PC-9 (cell line): Measurements from ENCODE around the gene SPATA3. TPM values are rescaled to one million over a fixed set of nuclear protein-coding genes. Genes with fewer than 3 reads are reported as not detected.
A peak's percentile ranks its signal among the peaks of the same experiment; 100 is the strongest.

Source experiments
- BruUV-seq: library from RNA; stranded (reverse); fragments of 400-500 nt; replicated peaks from 2 replicates; lab custom pipeline; 2021; lab: Mats Ljungman, UMichigan
- CTCF ChIA-PET: fragments of 300-600 bp; sonication (Branson Sonifier 250); formaldehyde crosslinking; loops from one replicate; lab custom pipeline; 2022; ENCODE audit warnings: antibody characterized with exemption; lab: Charles Lee
- POLR2A ChIA-PET: fragments of 300-600 bp; sonication (Branson Sonifier 250); formaldehyde crosslinking; loops from one replicate; lab custom pipeline; 2022; ENCODE audit warnings: antibody characterized with exemption; ENCODE audit not compliant: unreplicated experiment; lab: Charles Lee
- DNase-seq, 2 experiments: peaks; one replicate each; pipeline versions ENCODE4 v3.0.0 to v3.0.0-alpha.2; 2015 to 2022; ENCODE audit warnings: mixed read lengths in 1 of 2
- H2AFZ ChIP-seq: fragments of 200-600 bp; sonication (generic); 2 replicates; pipeline ENCODE4 v1.8.1; 2017; ENCODE audit warnings: antibody characterized with exemption
- H3F3A ChIP-seq: fragments of 200-600 bp; sonication (generic); 2 replicates; pipeline ENCODE4 v1.8.1; 2017; ENCODE audit warnings: antibody characterized with exemption, mild to moderate bottlenecking, low read depth; ENCODE audit not compliant: insufficient read depth
- H3K27ac ChIP-seq: fragments of 200-600 bp; sonication (generic); 2 replicates; pipeline ENCODE4 v1.6.1; 2016; ENCODE audit warnings: mixed run types
- H3K27me3 ChIP-seq: fragments of 200-600 bp; sonication (generic); 2 replicates; pipeline ENCODE4 v1.6.1; 2016; ENCODE audit warnings: low read depth, mixed run types; ENCODE audit not compliant: insufficient read depth
- H3K36me3 ChIP-seq: fragments of 200-600 bp; sonication (generic); 2 replicates; pipeline ENCODE4 v1.6.1; 2016; ENCODE audit warnings: low read depth, mixed run types
- H3K4me1 ChIP-seq: fragments of 200-600 bp; sonication (generic); replicated peaks from 2 replicates; pipeline ENCODE4 v1.6.1; 2016; ENCODE audit warnings: mixed run types; ENCODE audit not compliant: insufficient read depth
- H3K4me2 ChIP-seq: fragments of 200-600 bp; sonication (generic); 2 replicates; pipeline ENCODE4 v1.6.1; 2017; ENCODE audit warnings: mixed run types
- H3K4me3 ChIP-seq: fragments of 200-600 bp; sonication (generic); 2 replicates; pipeline ENCODE4 v1.6.1; 2016; ENCODE audit warnings: mixed run types
- H3K79me2 ChIP-seq: fragments of 200-600 bp; sonication (generic); 2 replicates; pipeline ENCODE4 v1.6.1; 2017; ENCODE audit warnings: low read depth, mixed run types
- H3K9me2 ChIP-seq: fragments of 200-600 bp; sonication (generic); 2 replicates; pipeline ENCODE4 v1.8.1; 2017; ENCODE audit warnings: mild to moderate bottlenecking; ENCODE audit not compliant: insufficient read depth
- H3K9me3 ChIP-seq: fragments of 200-600 bp; sonication (generic); 2 replicates; pipeline ENCODE4 v1.8.1; 2016; ENCODE audit warnings: low read depth; ENCODE audit not compliant: insufficient read depth
- H4K20me1 ChIP-seq: fragments of 200-600 bp; sonication (generic); 2 replicates; pipeline ENCODE4 v1.8.1; 2017; ENCODE audit not compliant: insufficient read depth
- CTCF ChIP-seq: fragments of 200-600 bp; sonication (generic); conservative IDR thresholded peaks from 2 replicates; pipeline ENCODE4 v1.6.1; 2017; ENCODE audit warnings: mixed run types, antibody characterized with exemption, mild to moderate bottlenecking, moderate library complexity
- EZH2 ChIP-seq: fragments of 200-600 bp; sonication (generic); IDR thresholded peaks from 2 replicates; pipeline ENCODE4 v1.8.0; 2017; ENCODE audit warnings: antibody characterized with exemption, low read depth
- intact Hi-C: fragments of 100-400 bp; cut with micrococcal nuclease; formaldehyde crosslinking; loops from one replicate; pipeline ENCODE4 v1.10.0; 2022; ENCODE audit not compliant: unreplicated experiment
- total RNA-seq: library from RNA; stranded (reverse); gene quantifications from 2 replicates; pipeline ENCODE4 v1.2.3, GENCODE V29; 2021

The SPATA3 gene
- total RNA-seq, 1 experiment from 2014 or later: not detected

- Histone ChIP-seq H3K79me2 (no peaks in the 10 kb centered on the region), H3K27me3 (peaks cover 26% of the 10 kb centered on the region), H3K27ac (no peak overlapping the region), H2AFZ (no peak overlapping the region), H3K36me3 (no peaks in the 10 kb centered on the region), H3K4me3 (no peak overlapping the region), H3K9me2 (no peaks in the 10 kb centered on the region), H4K20me1 (no peaks in the 10 kb centered on the region), H3K4me2 (0 out of 2 replicates have a peak overlapping the region, but pooled peaks have one; percentile 31), H3K9me3 (no peaks in the 10 kb centered on the region), H3K4me1 (no peaks in the 10 kb centered on the region), H3F3A (no peaks in the 10 kb centered on the region)
- BruUV-seq: no TSS peak
- no peak for TF ChIP-seq CTCF
- no peak for TF ChIP-seq EZH2
- ChIA-PET CTCF (no interaction called here), POLR2A (no interaction called here)
- no peak for DNase-seq
- intact Hi-C loops: no loop called here
These were observed 38.0 kb upstream of the SPATA3 start for GRCh38 chr2:230957756-230958391.

- Histone ChIP-seq H3K4me2 (no peak overlapping the region), H3K9me2 (no peaks in the 10 kb centered on the region), H3K36me3 (no peaks in the 10 kb centered on the region), H3F3A (no peaks in the 10 kb centered on the region), H4K20me1 (no peaks in the 10 kb centered on the region), H3K27me3 (peaks cover 26% of the 10 kb centered on the region), H2AFZ (no peak overlapping the region), H3K79me2 (no peaks in the 10 kb centered on the region), H3K9me3 (no peaks in the 10 kb centered on the region), H3K4me3 (no peak overlapping the region), H3K27ac (no peak overlapping the region), H3K4me1 (no peaks in the 10 kb centered on the region)
- ChIA-PET CTCF (no interaction called here), POLR2A (interaction anchor here (0.5 kb wide), 1 partner anchor 459 kb away, joined by 3 read pairs; no protein-coding TSS in a partner anchor)
- intact Hi-C loops: no loop called here
- no TSS peak for BruUV-seq
- no peak for TF ChIP-seq CTCF
- TF ChIP-seq EZH2: no peak
- DNase-seq: no peak
These were observed 36.8 kb upstream of the SPATA3 start for GRCh38 chr2:230958820-230959756.

GRCh38 chr2:230960026-230960425, 35.9 kb upstream of the SPATA3 start:
- Histone ChIP-seq H4K20me1 (no peaks in the 10 kb centered on the region), H3K4me2 (no peak overlapping the region), H3K27me3 (peaks cover 23% of the 10 kb centered on the region), H3K9me3 (no peaks in the 10 kb centered on the region), H3K4me1 (no peaks in the 10 kb centered on the region), H3K27ac (no peak overlapping the region), H2AFZ (no peak overlapping the region), H3K9me2 (no peaks in the 10 kb centered on the region), H3K79me2 (no peaks in the 10 kb centered on the region), H3K4me3 (no peak overlapping the region), H3F3A (no peaks in the 10 kb centered on the region), H3K36me3 (no peaks in the 10 kb centered on the region)
- no peak for DNase-seq
- intact Hi-C loops: no loop called here
- TF ChIP-seq CTCF: no peak
- no peak for TF ChIP-seq EZH2
- no TSS peak for BruUV-seq
- POLR2A ChIA-PET: no interaction called here
- CTCF ChIA-PET: no interaction called here
